ENCODE data around the gene DLG2. TPM values are rescaled to one million over a fixed set of nuclear protein-coding genes. Genes with fewer than 3 reads are reported as not detected.

Gene DLG2
- total RNA-seq, 4 donors from 2014 or later = 11.0 to 34.2 (median 19.8) TPM

GRCh38 chr11:84634309-84634708, 992.8 kb downstream of the DLG2 start:
- Histone ChIP-seq H3K27ac (no peak overlapping the region), H3K4me1 (no peaks in the 10 kb centered on the region), H3K4me3 (no peak overlapping the region), H3K27me3 (no peaks in the 10 kb centered on the region), H3K9me3 (no peaks in the 10 kb centered on the region), H3K36me3 (no peaks in the 10 kb centered on the region)
- no peak for TF ChIP-seq EP300 (IDR thresholded peaks at IDR 0.05)
- TF ChIP-seq POLR2AphosphoS5 (IDR thresholded peaks at IDR 0.05) = no peak
- TF ChIP-seq POLR2A (IDR thresholded peaks at IDR 0.05) = no peak
- TF ChIP-seq, protein P1, sequence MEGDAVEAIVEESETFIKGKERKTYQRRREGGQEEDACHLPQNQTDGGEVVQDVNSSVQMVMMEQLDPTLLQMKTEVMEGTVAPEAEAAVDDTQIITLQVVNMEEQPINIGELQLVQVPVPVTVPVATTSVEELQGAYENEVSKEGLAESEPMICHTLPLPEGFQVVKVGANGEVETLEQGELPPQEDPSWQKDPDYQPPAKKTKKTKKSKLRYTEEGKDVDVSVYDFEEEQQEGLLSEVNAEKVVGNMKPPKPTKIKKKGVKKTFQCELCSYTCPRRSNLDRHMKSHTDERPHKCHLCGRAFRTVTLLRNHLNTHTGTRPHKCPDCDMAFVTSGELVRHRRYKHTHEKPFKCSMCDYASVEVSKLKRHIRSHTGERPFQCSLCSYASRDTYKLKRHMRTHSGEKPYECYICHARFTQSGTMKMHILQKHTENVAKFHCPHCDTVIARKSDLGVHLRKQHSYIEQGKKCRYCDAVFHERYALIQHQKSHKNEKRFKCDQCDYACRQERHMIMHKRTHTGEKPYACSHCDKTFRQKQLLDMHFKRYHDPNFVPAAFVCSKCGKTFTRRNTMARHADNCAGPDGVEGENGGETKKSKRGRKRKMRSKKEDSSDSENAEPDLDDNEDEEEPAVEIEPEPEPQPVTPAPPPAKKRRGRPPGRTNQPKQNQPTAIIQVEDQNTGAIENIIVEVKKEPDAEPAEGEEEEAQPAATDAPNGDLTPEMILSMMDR (IDR thresholded peaks at IDR 0.05) = no peak
- ATAC-seq = no peak
- 62 to 72% methylated on average over 2 of the region's 2 CpGs for WGBS, 2 donors (ENCODE audit: low coverage in 1 of 2)

DNA sequence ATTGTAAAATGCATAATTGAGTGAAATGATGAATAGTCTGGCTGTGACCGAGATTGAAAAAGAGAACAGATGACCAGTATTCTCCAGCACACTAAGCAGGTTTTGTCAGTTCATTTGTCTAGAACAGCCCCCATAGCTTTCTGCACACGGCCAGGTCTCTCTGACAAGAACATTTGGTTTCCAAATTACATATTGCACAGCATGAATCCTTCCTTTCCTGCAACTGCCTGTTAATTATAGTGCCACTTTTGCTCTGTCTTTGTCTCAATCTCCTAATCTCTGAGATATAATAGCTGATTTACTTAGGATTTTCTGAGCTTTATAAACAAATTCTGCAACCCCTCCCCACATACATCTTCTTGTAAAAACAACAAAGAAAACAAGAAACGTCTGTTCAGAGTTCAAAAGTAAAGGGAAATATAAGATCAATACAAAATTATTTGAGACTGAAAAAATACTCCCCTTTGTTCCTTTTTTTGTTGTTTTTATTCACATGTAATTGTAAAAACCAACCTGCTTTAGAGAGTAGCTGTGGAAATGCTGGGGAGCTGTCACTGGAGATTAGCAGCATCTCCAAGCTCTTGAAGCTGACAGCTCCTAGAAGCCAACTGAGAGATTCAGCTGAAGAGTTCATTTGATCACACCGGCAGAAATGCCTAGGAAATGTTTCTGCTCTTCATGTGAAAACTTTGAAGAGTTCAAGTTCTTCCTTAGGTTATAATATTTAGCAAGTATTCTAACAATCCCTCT, 998.1 kb downstream of the DLG2 start:
- Histone ChIP-seq H3K27ac (no peak overlapping the region), H3K4me1 (no peaks in the 10 kb centered on the region), H3K4me3 (no peak overlapping the region), H3K36me3 (no peaks in the 10 kb centered on the region), H3K27me3 (no peaks in the 10 kb centered on the region), H3K9me3 (no peaks in the 10 kb centered on the region)
- WGBS, 2 donors (ENCODE audit: low coverage in 1 of 2) = 43 to 61% methylated on average over 4 of the region's 4 CpGs
- TF ChIP-seq POLR2A (IDR thresholded peaks at IDR 0.05) (no peak), EP300 (IDR thresholded peaks at IDR 0.05) (no peak), POLR2AphosphoS5 (IDR thresholded peaks at IDR 0.05) (no peak)
- TF ChIP-seq, protein P1 (IDR thresholded peaks at IDR 0.05) = no peak
- ATAC-seq = no peak

DNA sequence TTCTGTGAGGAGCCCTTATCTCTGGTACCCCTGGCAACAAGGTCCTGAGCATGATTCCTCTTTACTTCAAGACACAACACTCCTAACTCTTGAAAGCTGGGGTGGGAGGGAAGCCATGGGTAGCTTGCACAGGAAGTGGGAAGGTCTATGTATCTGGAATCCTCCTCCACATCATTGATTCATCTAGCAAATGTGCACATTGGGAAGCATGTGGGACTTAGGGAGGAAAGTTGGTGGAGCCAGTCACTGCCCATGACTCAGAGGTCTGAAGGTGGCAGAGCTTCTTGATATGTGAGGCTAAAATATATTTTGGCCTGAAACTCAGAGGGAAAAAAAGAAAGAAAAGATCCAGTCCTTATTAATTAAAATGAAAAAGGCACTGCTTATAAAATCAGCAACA, 1000.9 kb downstream of the DLG2 start:
- Histone ChIP-seq H3K4me1 (no peaks in the 10 kb centered on the region), H3K27ac (no peak overlapping the region), H3K9me3 (no peaks in the 10 kb centered on the region), H3K27me3 (no peaks in the 10 kb centered on the region), H3K36me3 (no peaks in the 10 kb centered on the region), H3K4me3 (no peak overlapping the region)
- TF ChIP-seq, protein P1 (IDR thresholded peaks at IDR 0.05) = no peak
- TF ChIP-seq EP300 (IDR thresholded peaks at IDR 0.05) (no peak), POLR2AphosphoS5 (IDR thresholded peaks at IDR 0.05) (no peak), POLR2A (IDR thresholded peaks at IDR 0.05) (no peak)
- ATAC-seq = no peak

GRCh38 chr11:84612645-84613044, 1014.5 kb downstream of the DLG2 start:
- TF ChIP-seq, protein P1 (IDR thresholded peaks at IDR 0.05) = no peak
- TF ChIP-seq EP300 (IDR thresholded peaks at IDR 0.05) (no peak), POLR2AphosphoS5 (IDR thresholded peaks at IDR 0.05) (no peak), POLR2A (IDR thresholded peaks at IDR 0.05) (no peak)
- Histone ChIP-seq H3K36me3 (no peaks in the 10 kb centered on the region), H3K4me3 (no peak overlapping the region), H3K27me3 (no peaks in the 10 kb centered on the region), H3K4me1 (peaks cover 0 to 13% (median 2%) of the 10 kb centered on the region in 3 donors), H3K27ac (no peak overlapping the region), H3K9me3 (no peaks in the 10 kb centered on the region)
- 88 to 96% methylated on average over 2 of the region's 2 CpGs for WGBS, 2 donors (ENCODE audit: low coverage in 1 of 2)
- no peak for ATAC-seq

DNA sequence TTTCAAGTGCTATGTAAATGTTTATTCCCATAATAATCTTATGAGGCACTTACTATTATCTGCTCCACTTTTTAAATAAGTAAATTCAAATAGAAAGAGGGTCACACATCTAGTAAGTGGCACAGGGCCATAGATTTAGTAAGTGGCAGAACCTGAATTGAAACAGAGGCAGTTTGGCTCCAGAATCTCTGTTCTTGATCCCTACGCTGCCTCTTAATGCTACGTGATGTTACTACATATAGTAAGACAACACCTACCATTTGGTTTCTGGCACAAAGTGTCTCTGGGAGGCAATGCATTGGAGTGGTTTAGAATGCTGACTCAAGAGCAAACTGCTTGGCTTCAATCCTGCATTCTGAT, 1018.3 kb downstream of the DLG2 start:
- no peaks in the 10 kb centered on the region for H3K27me3 ChIP-seq
- no peaks in the 10 kb centered on the region for H3K9me3 ChIP-seq
- H3K4me3 ChIP-seq = no peak overlapping the region
- ATAC-seq = no peak
- H3K4me1 ChIP-seq = peaks cover 0 to 14% (median 2%) of the 10 kb centered on the region in 3 donors
- peak overlapping the region in 1 of 4 donors; percentile 25 for H3K27ac ChIP-seq
- 74 to 94% methylated on average over 2 of the region's 2 CpGs for WGBS, 2 donors (ENCODE audit: low coverage in 1 of 2)
- TF ChIP-seq POLR2AphosphoS5 (IDR thresholded peaks at IDR 0.05) (no peak), EP300 (IDR thresholded peaks at IDR 0.05) (no peak)
- TF ChIP-seq, protein P1 (IDR thresholded peaks at IDR 0.05) = no peak
- H3K36me3 ChIP-seq = no peaks in the 10 kb centered on the region
